Activated T-cell treated with anti-CD3 and anti-CD28 coated beads, Interleukin-2, amount 50 U/mL, for 24 hours (primary cell): ENCODE data around the gene CENPU.
"Not testable (repeated sequence)": the region's sequence is repeated elsewhere in the genome, so short reads cannot be mapped to it uniquely, and the experiment has no call there.

Experiments
- DNase-seq: peaks from one replicate; pipeline ENCODE4 v3.0.0-alpha.2; 2020
- H3K27ac Mint-ChIP-seq: 2 replicates; pipeline ENCODE4 v1.8.0; 2020; ENCODE audit warnings: mild to moderate bottlenecking, mixed read lengths
- H3K27me3 Mint-ChIP-seq: 2 replicates; pipeline ENCODE4 v1.8.0; 2020; ENCODE audit warnings: mixed read lengths
- H3K36me3 Mint-ChIP-seq: 2 replicates; pipeline ENCODE4 v1.8.0; 2020; ENCODE audit warnings: low read depth, mixed read lengths
- H3K4me1 Mint-ChIP-seq: 2 replicates; pipeline ENCODE4 v1.8.0; 2020; ENCODE audit warnings: low read depth, mixed read lengths
- H3K4me3 Mint-ChIP-seq: 2 replicates; pipeline ENCODE4 v1.8.0; 2020; ENCODE audit warnings: mild to moderate bottlenecking, moderate library complexity, mixed read lengths
- H3K9me3 Mint-ChIP-seq: 2 replicates; pipeline ENCODE4 v1.8.0; 2020; ENCODE audit warnings: mixed read lengths

CENPU gene, protein sequence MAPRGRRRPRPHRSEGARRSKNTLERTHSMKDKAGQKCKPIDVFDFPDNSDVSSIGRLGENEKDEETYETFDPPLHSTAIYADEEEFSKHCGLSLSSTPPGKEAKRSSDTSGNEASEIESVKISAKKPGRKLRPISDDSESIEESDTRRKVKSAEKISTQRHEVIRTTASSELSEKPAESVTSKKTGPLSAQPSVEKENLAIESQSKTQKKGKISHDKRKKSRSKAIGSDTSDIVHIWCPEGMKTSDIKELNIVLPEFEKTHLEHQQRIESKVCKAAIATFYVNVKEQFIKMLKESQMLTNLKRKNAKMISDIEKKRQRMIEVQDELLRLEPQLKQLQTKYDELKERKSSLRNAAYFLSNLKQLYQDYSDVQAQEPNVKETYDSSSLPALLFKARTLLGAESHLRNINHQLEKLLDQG

DNA sequence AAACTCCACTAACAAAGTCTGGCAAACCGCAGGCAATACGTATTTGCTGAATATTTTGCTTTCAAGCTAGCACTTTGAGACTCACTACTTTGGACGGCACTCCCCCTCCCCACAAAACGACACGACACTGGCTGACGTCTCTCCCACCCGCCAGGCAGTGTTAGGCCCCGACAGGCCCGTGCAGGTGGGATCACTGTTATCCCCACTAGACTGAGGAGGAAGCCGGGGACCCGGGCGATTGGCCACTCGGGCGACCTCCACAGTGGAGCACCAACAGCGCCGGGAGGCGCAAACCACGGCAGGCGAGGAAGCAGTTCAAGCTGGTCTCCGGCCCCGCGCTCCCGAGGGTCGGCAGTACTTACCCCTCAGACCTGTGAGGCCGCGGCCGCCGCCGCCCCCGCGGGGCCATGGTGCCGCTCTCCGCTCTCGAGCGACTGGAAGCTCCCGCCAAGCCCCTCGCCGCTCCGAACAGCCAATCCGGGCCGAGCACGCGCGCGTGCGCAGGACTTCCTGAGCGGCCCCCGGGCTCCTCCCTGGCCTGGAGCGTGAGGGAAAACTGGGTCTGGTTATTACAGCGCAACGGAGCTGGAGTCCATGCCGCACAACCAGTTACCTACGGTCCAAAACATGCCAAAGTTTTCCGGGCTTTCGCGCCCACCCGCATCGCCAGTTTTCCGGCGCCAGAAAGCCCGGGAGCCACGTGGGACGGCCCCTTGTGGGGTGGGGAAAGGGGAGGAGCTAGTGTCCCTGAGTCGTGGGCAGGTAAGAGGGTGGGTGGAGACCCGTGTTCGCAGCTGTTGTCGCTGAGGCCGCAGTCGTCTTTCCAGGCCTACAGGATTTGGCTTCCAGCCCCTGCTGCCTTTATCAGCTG lies at the start of gene CENPU:
CENPU (minus strand) TSS at position 443 of the 871 bp plus-strand sequence; CDS start at position 409, 34 bp downstream.
- peak within 1 kb of the TSS; percentile 95 for H3K27ac Mint-ChIP-seq
- peaks cover 43% of the 10 kb centered on the region for H3K36me3 Mint-ChIP-seq
- H3K4me1 Mint-ChIP-seq = peaks cover 23% of the 10 kb centered on the region
- H3K27me3 Mint-ChIP-seq = no peaks in the 10 kb centered on the region
- no peaks in the 10 kb centered on the region for H3K9me3 Mint-ChIP-seq
- peak; percentile 97 for DNase-seq
- peak within 1 kb of the TSS; percentile 98 for H3K4me3 Mint-ChIP-seq

DNA sequence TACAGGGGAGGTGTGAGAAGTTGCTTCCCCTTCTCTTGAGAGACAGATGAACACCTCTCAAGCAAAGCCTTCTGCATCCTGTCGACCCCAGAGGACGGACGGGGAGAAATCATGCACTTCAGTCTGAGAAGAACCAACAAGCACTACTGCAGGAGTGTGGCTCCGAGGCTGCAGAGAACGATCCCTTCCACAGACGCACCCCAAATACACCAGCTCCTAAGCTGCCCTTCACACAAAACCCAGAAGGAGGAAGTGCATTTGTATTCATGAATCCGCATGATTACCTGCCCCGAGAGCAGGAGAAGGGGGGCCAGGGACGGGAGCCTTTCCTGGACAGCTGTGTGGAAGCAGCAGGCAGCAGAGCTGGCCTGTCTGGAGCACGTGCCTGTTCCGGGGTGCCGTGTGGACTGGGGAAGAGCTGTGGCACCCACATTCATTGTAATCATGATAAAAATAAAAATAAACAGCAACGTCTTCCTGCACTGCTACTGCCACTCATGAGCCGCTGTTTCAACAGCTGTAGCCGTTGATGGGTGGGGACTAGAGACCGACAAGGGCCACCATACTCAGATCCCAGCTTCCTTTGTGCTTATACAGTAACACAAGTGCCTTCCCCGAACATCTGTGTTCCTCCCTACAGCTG lies 49.0 kb upstream of the CENPU start:
- DNase-seq = no peak
- Mint-ChIP-seq H3K9me3 (peaks cover 4% of the 10 kb centered on the region), H3K36me3 (peaks cover 83% of the 10 kb centered on the region), H3K4me3 (no peak overlapping the region), H3K27me3 (no peaks in the 10 kb centered on the region), H3K27ac (no peak overlapping the region), H3K4me1 (peaks cover 21% of the 10 kb centered on the region)

DNA sequence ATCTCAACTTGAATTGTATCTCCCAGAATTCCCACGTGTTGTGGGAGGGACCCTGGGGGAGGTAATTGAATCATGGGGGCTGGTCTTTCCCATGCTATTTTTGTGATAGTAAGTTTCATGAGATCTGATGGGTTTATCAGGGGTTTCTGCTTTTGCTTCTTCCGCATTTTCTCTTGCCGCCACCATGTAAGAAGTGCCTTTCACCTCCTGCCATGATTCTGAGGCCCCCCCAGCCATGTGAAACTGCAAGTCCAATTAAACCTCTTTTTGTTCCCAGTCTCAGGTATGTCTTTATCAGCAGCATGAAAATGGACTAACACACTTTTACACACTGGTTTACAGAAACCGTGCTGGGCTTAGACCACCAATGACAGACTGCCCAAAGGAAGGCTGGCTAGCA lies 45.3 kb upstream of the CENPU start:
- H3K9me3 Mint-ChIP-seq, H3K27ac Mint-ChIP-seq, H3K4me3 Mint-ChIP-seq, DNase-seq, H3K27me3 Mint-ChIP-seq: not testable (repeated sequence)
- Mint-ChIP-seq H3K36me3 (peaks cover 65% of the 10 kb centered on the region), H3K4me1 (peaks cover 14% of the 10 kb centered on the region)

DNA sequence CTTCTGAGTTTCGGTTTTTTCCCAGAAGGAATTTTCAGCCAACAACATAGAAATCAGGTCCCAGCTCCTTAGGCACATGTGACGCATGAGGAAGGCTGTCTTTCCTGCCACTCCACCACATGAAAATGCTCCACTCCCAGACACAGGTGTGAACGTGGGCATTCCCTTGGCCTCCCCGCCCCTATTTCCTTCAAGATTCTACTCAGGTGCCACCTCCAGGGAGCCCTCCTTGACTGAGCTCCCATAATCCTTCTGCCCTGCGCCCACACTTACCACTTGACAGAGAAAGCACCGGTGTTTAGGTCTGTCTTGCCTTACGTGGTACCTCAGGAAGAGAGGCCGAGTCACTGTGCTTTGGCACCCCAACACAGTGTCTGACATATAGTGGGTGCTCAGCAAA lies 44.4 kb upstream of the CENPU start:
- Mint-ChIP-seq H3K4me1 (peaks cover 11% of the 10 kb centered on the region), H3K27me3 (no peaks in the 10 kb centered on the region), H3K36me3 (peaks cover 65% of the 10 kb centered on the region), H3K27ac (no peak overlapping the region), H3K4me3 (no peak overlapping the region), H3K9me3 (peaks cover 4% of the 10 kb centered on the region)
- DNase-seq = no peak

DNA sequence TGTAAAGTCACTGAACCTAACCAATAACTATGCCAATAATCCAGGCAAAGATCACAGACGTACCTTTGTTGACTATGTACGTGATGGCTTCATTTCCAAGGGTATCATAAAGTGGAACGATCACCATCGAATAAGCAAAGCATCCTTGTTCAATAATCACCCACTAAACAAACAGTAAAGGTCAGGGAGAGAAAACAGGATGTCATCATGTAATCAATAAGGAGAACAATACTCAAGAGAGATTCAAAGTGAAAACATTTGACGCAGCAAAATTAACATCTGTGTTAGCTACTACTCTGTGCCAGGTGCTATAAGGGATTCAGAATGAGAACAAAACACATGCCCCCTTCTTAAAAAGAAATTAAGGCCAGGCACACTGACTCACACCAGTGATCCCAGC lies 42.9 kb upstream of the CENPU start:
- Mint-ChIP-seq H3K4me3 (no peak overlapping the region), H3K27me3 (no peaks in the 10 kb centered on the region), H3K9me3 (peaks cover 4% of the 10 kb centered on the region), H3K4me1 (no peaks in the 10 kb centered on the region), H3K27ac (no peak overlapping the region), H3K36me3 (peaks cover 67% of the 10 kb centered on the region)
- no peak for DNase-seq

DNA sequence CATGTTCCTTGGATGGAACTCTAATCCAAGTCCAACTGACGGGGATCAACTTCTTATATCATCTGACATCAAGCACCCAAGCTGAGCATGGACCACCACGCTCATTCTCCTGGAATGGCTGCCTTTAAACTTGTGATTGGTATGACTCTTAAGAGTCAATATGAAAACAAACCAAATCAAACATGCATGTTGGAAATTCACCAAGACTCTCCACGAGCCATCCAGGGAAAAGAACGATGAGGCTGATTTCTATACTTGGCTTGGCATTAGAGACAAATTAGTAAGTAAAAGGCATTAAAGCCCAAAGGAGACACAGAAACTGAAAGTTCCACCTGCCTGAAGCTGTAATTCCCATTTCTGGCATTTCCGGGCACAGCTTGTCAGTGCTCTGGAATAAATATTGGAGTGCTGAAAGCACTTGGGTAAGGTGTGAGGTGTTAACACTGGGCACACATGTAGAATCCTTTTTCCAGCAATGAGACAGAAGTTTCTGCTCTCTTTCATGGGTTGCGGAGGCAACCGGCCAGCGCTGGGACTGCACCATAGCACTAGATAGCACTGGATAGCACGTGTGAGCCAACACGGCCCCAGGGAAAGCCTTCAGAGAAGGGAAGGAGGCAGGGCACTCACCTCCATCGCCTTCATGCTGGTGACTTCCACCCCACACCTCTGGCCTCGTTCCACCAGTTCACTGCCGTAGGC lies 42.1 kb upstream of the CENPU start:
- no peak overlapping the region for H3K27ac Mint-ChIP-seq

DNA sequence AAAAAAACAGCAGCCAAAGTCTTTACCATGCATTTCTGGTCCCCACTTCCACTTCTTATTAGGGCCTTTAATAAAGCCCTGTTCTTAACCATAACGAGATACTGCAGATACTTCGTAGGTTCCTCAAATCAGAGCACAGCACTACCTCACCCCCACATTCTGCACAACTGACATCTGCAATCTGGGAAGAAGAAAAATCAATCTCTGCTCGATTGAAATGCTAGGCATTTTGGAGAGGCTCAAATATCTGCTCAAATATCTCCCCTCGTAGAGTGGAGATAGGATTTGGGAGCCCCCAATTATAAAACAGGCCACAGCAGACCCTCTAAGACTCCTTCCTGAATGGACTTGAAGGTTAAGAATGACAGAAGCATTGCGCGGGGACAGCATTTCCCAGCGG lies 40.3 kb upstream of the CENPU start:
- H3K27me3 Mint-ChIP-seq = no peaks in the 10 kb centered on the region
- no peak for DNase-seq
- peaks cover under 1% of the 10 kb centered on the region for H3K9me3 Mint-ChIP-seq
- H3K36me3 Mint-ChIP-seq = peaks cover 63% of the 10 kb centered on the region
- H3K4me3 Mint-ChIP-seq = no peak overlapping the region
- H3K27ac Mint-ChIP-seq = no peak overlapping the region
- no peaks in the 10 kb centered on the region for H3K4me1 Mint-ChIP-seq

More for the DNA sequence above, 42.1 kb upstream of the CENPU start:
- no peak for DNase-seq
- H3K36me3 Mint-ChIP-seq = peaks cover 64% of the 10 kb centered on the region
- no peaks in the 10 kb centered on the region for H3K4me1 Mint-ChIP-seq
- H3K4me3 Mint-ChIP-seq = no peak overlapping the region
- H3K9me3 Mint-ChIP-seq = peaks cover 4% of the 10 kb centered on the region
- H3K27me3 Mint-ChIP-seq = no peaks in the 10 kb centered on the region

DNA sequence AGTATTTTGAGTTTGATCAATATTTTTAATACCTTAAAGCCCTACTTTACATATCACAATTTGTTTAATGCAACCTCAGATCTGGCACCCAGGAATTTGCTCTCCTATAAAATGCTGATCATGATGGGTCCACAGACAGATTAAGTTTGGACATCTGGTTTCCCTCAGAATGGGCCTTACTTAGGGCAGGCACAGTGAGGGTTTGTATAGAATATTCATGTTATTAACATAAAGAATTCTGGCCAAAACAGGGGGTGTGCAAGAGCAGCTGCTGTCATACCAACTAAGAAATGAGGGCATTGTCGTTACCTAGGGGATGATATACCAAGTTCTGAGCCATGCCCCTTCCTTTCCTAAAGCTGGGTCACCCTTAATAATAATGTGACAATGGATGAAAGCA lies 37.5 kb upstream of the CENPU start:
- no peak overlapping the region for H3K4me3 Mint-ChIP-seq
- H3K27me3 Mint-ChIP-seq = no peaks in the 10 kb centered on the region
- no peak for DNase-seq
- no peaks in the 10 kb centered on the region for H3K4me1 Mint-ChIP-seq
- peaks cover 74% of the 10 kb centered on the region for H3K36me3 Mint-ChIP-seq
- no peaks in the 10 kb centered on the region for H3K9me3 Mint-ChIP-seq
- H3K27ac Mint-ChIP-seq = no peak overlapping the region

DNA sequence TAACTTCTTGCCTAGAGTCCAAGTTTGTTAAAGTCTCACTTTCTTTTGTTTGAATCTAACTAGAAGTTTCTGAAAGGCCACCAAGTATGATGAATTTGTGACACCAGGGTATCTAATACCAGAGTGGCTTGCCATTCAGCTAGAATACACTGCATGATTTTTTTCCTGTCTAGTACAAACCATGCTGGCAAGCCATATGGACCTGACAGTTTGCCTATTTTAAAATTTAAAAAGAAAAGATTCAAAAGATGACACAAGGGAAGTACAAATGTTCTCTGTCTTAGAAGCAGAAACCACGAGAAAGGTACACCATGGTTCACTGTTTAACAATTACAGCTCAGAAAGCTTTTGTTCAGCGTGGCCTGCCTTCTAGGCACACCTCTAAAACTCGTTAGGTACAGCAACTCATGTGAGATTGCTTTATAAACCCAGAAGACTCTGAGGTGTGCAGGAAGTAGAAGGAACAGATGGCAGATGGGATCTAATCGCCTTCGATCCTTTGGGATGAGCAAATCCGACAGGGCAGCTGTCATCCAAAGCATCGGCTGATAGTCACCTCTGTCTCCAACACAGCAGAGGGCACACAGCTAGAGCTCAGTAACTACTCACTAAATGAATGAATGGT lies 35.4 kb upstream of the CENPU start:
- no peak for DNase-seq
- H3K4me1 Mint-ChIP-seq = no peaks in the 10 kb centered on the region
- no peaks in the 10 kb centered on the region for H3K9me3 Mint-ChIP-seq

DNA sequence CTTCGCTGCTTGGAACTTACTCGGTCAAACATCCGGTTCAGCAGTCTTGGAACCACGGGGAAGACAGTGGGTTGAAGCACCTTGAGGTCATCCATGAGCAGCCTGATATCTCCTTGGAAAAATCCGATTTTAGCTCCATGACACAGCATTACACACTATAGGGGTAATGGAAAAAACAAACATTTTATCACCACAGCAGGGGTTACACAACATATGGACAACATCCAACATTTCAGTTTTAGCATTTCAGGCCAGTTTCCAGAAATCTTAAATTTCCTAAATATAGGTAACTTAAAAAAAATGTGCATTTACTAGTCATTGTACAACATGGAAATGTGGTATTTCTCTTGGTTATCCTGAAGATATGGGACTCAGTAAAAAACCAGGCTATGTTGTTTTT lies 34.4 kb upstream of the CENPU start:
- H3K4me3 Mint-ChIP-seq = no peak overlapping the region
- H3K4me1 Mint-ChIP-seq = peaks cover 4% of the 10 kb centered on the region
- no peaks in the 10 kb centered on the region for H3K27me3 Mint-ChIP-seq
- H3K36me3 Mint-ChIP-seq = peaks cover 83% of the 10 kb centered on the region
- H3K27ac Mint-ChIP-seq = no peak overlapping the region
- no peak for DNase-seq
- H3K9me3 Mint-ChIP-seq = no peaks in the 10 kb centered on the region

More for the DNA sequence above, 35.4 kb upstream of the CENPU start:
- H3K27me3 Mint-ChIP-seq = no peaks in the 10 kb centered on the region
- H3K36me3 Mint-ChIP-seq = peaks cover 83% of the 10 kb centered on the region
- no peak overlapping the region for H3K4me3 Mint-ChIP-seq
- no peak overlapping the region for H3K27ac Mint-ChIP-seq

DNA sequence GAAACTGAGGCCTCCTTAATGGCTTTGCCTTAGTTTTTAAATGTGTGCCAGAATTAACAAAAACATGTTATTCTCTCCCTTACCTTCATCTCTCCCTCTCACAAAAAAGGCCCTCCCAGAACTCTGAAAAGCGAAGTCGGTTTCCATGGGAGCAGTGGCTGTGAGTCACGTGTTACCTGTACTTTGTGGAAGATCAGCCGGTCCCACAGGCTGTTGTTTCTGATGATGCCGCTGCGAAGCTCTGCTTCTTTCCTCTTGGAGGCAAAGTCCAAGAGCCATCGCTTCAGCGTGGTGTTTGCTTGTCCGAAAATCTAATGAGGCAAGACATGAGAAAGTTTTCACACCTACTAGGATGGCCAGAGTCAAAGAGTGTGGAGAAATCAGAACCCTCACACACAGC lies 32.5 kb upstream of the CENPU start:
- no peak overlapping the region for H3K27ac Mint-ChIP-seq
- peaks cover 22% of the 10 kb centered on the region for H3K4me1 Mint-ChIP-seq
- H3K36me3 Mint-ChIP-seq = peaks cover 86% of the 10 kb centered on the region
- no peaks in the 10 kb centered on the region for H3K9me3 Mint-ChIP-seq
- H3K4me3 Mint-ChIP-seq = no peak overlapping the region
- H3K27me3 Mint-ChIP-seq = no peaks in the 10 kb centered on the region
- no peak for DNase-seq

DNA sequence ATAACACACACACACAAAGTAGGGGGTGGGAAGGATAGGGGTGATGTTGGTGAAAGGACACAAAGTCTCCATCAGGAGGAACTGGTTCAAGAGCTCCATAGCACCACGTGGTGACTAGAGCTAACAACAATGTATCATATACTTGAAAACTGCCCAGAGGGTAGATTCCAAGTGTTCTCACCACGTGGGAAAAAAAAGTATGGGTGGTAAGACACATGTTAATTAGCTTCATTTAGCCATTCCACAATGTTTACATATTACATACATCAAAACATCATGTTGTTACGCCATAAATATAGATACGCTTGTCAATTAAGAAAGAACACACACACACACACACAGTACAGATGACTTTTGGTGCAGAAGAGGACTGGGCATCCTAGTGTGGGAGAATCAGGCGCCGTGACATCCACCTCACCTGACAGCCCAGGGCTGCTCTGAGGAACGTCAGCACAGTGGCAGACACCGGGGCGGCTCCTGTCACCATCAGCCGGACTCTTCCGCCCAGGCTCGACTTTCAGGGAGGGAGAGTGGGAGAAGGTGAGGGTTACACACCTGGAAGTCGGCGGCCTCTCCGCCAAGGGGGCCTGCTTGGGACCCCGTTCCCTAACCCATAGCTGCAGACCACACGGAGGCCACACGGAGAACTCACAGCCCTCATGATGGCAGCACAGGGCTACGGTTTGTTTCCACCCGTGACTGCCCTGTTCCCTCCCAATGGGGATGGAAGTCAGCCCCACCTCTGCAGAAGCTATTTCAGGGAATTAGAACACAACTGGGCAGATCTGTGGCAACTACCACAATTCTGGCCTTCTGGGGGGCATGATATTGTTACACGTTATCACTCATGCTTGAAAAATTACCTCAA lies 31.8 kb upstream of the CENPU start:
- Mint-ChIP-seq H3K36me3 (peaks cover 94% of the 10 kb centered on the region), H3K4me1 (peaks cover 23% of the 10 kb centered on the region), H3K9me3 (no peaks in the 10 kb centered on the region)

DNA sequence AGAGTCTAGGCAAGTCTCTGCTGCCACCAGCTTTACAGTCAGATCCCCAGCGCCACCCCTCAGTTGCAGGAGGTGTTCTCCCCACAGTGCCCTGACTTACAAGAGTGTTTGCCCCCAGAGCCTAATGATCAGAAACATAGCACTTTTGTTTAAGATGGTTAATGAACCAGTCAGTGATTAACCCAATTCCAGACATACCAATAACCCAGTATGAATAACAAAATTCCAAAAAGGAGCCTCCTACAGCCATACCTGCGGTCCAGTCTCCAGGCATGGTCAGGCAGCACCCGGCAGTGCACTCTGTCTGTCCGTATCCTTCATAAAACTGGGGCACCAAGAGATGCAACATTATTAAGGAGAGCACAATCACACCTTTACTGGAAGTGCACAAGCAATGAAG lies 30.7 kb upstream of the CENPU start:
- Mint-ChIP-seq H3K4me3 (no peak overlapping the region), H3K9me3 (no peaks in the 10 kb centered on the region), H3K4me1 (peaks cover 23% of the 10 kb centered on the region), H3K36me3 (peaks cover 97% of the 10 kb centered on the region), H3K27ac (peak overlapping the region; percentile 38), H3K27me3 (no peaks in the 10 kb centered on the region)
- DNase-seq = no peak

More for the DNA sequence above, 31.8 kb upstream of the CENPU start:
- Mint-ChIP-seq H3K4me3 (no peak overlapping the region), H3K27me3 (no peaks in the 10 kb centered on the region), H3K27ac (no peak overlapping the region)
- no peak for DNase-seq
